GM21737 (cell line): ENCODE measurements around the gene LDLR.
"Not testable (repeated sequence)": the region's sequence is repeated elsewhere in the genome, so short reads cannot be mapped to it uniquely, and the experiment has no call there.

Experiments used
- ATAC-seq: cut with Tn5 transposase; IDR thresholded peaks from one replicate; pipeline ENCODE4 v1.9.1; 2021; ENCODE audit warnings: mild to moderate bottlenecking, moderate library complexity; ENCODE audit not compliant: unreplicated experiment

The LDLR gene

GRCh38 chr19:11070123-11070522 is 19.1 kb upstream of the LDLR start:
- no peak for ATAC-seq

- ATAC-seq, result no peak
These were observed 15.7 kb upstream of the LDLR start for GRCh38 chr19:11073568-11073967.

- ATAC-seq, result not testable (repeated sequence)
These were observed 12.5 kb upstream of the LDLR start for GRCh38 chr19:11076792-11077191.

- no peak for ATAC-seq
These were observed 10.4 kb upstream of the LDLR start for GRCh38 chr19:11078893-11079292.

- no peak for ATAC-seq
These were observed 9.3 kb upstream of the LDLR start for GRCh38 chr19:11079999-11080398.

- ATAC-seq, result no peak
These were observed 1.3 kb upstream of the LDLR start for GRCh38 chr19:11087870-11088505.

GRCh38 chr19:11088506-11089253 is 583 bp upstream of the LDLR start:
- no peak for ATAC-seq

GRCh38 chr19:11090014-11090263 is 676 bp downstream of the LDLR start:
- not testable (repeated sequence) for ATAC-seq

GRCh38 chr19:11090264-11090996 is 1.2 kb downstream of the LDLR start:
- ATAC-seq, result peak; percentile 59

- ATAC-seq, result no peak
These were observed 1.9 kb downstream of the LDLR start for GRCh38 chr19:11090997-11091702.

GRCh38 chr19:11091703-11092153 is 2.5 kb downstream of the LDLR start:
- ATAC-seq, result no peak

- ATAC-seq, result no peak
These were observed 2.9 kb downstream of the LDLR start for GRCh38 chr19:11092181-11092538.

- ATAC-seq, result no peak
These were observed 4.5 kb downstream of the LDLR start for GRCh38 chr19:11093689-11094238.

GRCh38 chr19:11094520-11094894 is 5.2 kb downstream of the LDLR start:
- ATAC-seq, result no peak

- no peak for ATAC-seq
These were observed 7.1 kb downstream of the LDLR start for GRCh38 chr19:11096210-11096841.

- ATAC-seq, result not testable (repeated sequence)
These were observed 8.1 kb downstream of the LDLR start for GRCh38 chr19:11097367-11097766.

GRCh38 chr19:11098327-11098726 is 9.1 kb downstream of the LDLR start:
- ATAC-seq, result no peak

- ATAC-seq, result no peak
These were observed 9.6 kb downstream of the LDLR start for GRCh38 chr19:11098861-11099260.

- no peak for ATAC-seq
These were observed 10.8 kb downstream of the LDLR start for GRCh38 chr19:11100049-11100448.

- no peak for ATAC-seq
These were observed 11.8 kb downstream of the LDLR start for GRCh38 chr19:11101057-11101456.

- no peak for ATAC-seq
These were observed 13.7 kb downstream of the LDLR start for GRCh38 chr19:11102944-11103343.
